ELF-1 (cell line): ENCODE measurements around the gene LY6G5C.

Experiments used
- DNase-seq: peaks from one replicate; pipeline ENCODE4 v3.0.0-alpha.2; 2016; ENCODE audit warnings: low read depth, low spot score

LY6G5C gene, protein sequence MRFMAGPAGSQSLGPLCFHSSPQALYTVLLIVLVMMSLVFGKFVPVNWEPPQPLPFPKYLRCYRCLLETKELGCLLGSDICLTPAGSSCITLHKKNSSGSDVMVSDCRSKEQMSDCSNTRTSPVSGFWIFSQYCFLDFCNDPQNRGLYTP

DNA sequence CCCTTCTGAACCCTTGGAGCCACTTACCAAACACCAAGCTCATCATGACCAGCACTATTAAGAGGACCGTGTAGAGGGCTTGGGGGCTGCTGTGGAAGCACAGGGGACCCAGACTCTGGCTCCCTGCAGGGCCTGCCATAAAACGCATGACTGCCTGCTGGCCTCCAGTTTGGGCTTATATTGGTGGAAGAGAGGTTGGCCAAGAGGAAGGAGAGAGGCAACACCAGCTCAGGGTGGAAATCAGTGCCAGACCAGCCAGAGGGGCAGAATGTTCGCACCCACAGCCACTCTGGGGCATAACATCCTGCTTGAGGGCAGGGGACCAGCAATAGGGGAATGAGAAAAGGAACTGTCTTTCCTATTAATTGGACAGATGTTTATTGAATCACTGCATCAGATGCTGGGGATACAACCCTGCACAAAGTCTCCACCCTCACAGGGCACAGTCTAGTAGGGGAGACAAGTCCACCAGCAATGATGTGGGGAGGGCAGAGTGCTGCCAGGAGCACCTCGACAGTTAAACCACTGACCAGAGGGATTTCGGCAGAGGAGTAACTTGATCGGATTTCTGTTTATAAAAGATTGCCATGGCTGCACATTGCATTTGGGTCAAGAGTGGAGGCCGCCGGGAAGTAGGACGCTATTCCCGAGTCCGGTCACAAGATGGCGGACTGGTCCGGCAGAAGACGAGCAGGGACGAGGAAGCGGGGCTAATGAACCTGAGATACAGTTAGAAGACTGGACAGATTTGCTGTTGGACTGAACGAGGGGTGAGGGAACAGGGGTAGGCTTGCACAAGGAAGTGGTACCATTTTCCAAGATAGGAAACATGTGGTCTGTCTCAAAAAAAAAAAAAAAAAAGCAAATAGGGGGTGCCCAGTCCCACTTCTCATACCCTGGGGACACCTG is at the start of gene LY6G5C:
Gene LY6G5C (minus strand): TSS at position 842 of the 909 bp plus-strand sequence. CDS start 694 bp downstream, at position 148.
- DNase-seq = peak; percentile 85

DNA sequence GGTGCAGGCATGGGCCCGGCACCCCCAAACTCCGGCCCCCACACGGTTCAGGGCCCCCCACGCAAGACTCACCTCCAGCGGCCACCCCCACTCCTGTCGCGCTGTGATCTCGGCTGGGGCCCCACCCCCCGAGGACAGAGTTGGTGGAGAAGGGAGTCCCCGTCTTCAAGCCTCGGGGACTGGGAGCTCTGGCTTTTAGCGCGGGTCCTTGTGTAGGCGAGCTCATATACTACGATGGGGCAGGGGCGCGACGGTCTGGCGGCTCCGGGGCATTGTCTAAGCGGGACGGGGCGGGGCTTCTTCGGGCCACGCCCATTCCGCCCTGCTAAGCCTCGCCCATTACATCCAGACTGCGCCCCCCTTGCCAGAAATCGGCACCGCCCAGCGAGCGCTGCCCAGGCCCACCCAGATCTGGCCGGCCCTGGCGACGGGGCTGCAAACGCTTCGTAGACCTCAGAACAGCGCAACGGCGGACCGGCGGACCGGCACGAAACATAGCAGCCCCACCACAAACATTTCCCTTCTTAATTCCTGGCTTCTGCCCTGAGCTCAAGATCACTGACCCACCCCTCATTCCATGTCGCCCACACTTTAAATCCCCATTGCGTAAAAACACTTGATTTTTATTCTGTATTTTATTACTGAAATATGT is 49.2 kb upstream of the LY6G5C start:
- peak; percentile 99 for DNase-seq

DNA sequence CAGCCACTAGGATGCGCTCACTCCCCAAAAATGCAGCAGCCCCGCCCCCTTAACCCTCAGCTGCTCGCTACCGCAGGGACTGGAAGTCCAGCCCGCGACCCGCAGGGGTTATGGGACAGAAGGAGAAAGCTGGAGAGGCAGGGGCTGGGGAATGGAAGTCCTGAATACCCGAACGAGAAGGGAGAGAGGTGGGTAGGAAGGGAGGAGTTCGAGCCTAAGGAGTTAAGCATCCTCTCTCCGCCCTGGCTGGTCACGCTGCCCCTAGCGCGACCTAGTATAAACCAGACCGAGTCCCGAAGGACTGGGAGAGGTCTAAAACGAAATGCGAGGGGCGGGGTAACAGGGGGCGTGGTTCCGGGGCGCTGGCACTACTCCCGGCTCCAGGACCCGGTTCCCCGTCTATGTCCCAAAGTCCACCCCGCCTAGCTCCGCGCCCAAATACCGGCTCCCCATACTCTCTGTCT is 48.7 kb upstream of the LY6G5C start:
- peak; percentile 95 for DNase-seq

DNA sequence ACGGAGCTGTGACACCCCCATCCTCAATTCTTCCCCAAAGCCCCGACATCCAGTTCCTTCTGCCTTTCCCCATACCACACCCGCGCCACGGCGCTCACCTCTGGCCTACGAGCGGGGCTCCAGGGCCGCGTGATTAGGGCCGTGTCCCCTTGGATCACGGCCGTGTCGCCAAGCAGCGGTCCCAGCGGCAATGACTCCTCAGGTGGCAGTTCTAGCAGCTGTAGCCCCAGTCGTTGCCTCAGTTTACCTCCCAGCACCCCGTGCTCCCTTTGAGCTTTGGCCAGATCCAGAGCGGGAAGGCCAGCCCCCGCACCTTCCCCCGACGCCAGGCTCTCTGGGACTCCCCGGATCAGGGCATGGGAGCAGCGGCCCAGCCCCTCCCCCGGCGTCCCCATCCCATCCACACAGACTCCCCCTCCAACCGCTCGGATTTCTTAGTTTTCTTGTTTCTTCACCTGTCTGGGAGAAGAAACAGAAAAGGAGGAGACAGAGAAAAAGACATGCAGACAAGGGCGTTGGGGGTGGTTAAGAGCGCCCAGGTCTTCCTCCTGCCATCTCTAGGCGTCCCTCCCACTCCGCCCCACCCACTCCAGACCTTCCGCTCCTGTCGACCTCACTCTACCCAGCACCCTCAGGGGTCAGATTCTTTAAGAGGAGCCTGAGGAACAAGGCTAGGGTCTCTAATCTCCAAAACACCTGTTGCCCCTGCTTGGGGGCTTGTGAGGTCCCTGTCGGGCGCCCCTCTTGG is 48.1 kb upstream of the LY6G5C start, which contains the start of gene DDAH2:
Gene DDAH2 (minus strand): TSS at position 533 of the 748 bp plus-strand sequence. CDS start 138 bp downstream, at position 395.
- DNase-seq = no peak

DNA sequence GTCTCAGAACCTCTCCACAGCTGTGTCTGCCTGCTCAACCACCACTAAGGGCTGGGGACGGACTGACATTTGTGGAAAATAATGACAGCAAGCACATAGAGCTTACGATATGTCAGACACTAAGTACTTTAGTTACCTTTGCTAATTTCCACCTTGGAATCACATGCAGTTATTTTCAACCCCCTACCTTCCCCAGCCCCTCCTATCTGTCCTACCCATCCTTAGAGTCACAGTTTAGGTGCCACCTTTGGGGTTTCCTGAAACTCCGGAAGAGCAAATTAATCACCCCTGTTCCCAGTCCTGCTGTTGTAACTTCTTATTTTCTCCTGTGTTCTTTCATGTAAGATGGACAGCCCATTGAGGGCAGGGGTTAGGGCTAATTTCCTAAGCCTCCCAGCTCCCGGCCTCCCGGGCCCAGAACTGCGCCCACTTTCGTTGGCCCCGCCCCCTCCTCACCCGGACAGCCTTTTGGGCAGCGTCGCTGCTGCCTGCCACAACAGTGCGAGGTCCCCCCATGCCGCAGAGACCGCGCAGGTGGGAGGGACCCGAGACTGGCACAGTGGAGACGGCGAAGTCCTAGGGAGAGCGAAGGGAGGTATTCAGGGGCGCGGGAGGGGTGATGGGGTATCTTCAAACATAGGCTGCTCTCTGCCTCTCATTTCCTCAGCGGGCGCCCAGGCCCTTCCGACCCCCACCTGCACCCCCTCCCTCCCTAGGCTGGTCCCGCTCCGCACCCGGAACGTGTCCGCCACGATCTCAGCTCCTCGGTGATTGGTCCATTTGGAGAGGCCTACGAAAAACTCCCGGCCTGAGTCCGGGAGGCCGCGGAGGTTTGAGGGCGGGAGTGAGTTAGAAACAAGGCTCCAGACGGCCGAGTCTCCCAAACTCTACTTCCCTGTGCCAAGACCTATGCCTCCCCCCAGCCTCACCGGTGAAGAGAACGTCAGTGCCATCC is 47.1 kb upstream of the LY6G5C start:
- DNase-seq = no peak

DNA sequence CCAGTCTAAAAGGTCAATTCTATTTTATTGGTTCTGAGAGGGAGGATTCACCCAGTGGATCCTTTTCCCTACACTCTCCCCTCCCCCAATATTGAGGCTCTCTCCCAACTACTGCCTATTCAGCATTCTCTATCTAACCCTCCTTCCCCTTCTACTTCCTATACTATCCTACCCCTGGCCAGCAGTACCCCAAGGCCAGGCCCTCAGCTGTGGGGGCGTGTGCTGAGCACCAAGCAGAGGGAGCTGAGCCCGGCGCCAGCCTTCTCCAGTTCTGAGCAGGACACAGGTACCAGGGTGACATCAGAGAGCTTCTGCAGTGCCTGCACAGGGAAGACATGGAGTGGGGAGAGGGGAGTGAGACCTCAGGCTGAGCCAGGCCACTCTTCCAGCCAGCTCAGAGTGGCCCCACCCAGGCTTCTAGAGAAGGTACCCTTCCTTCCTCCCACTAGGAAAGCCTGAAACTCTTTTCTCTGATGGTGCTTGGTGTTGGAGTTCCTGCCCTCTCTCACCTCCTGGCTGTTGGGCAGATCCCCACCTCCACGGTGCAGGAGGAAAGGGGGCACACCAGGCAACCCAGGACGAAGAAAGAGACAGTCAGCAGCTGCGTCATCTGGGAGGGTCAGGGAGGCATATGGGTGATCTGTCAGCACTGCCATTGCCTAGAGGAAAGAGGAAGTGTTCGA is 46.3 kb upstream of the LY6G5C start:
- no peak for DNase-seq

DNA sequence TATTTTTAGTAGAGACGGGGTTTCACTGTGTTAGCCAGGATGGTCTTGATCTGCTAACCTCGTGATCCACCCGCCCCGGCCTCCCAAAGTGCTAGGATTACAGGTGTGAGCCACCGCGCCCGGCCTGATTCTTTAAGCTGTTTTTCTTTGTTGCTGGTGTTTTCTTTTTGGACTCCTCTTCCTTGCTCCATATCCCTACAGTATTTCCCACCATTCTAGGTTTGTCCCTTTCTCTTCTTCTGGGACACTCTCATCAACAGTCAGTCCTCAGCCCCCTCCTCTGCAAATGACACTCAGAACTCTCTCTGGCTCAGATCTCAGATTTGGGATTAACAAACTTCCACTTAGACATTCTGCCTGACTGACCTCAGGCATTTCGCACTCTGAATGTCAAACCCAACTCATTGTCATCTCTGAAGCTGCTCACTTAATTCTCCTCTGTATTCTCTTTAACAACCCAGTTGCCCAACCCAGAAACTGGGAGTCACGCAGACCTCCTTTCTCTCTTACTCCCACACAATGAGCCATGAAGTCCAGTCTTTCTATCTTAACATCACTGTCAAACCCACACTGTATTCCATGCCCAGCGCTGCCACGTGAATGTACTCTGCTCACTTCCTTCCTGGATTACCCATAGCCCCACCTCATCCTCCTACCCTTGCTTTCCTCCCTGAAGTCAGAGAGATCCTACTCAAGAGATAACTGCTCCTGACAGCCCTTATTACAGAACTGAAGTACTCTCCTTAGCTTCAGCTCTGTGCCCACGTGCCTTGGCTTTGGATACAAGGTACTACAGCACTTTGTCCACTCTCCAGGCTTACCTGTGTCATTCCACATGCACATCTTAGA is 44.9 kb upstream of the LY6G5C start:
- no peak for DNase-seq

DNA sequence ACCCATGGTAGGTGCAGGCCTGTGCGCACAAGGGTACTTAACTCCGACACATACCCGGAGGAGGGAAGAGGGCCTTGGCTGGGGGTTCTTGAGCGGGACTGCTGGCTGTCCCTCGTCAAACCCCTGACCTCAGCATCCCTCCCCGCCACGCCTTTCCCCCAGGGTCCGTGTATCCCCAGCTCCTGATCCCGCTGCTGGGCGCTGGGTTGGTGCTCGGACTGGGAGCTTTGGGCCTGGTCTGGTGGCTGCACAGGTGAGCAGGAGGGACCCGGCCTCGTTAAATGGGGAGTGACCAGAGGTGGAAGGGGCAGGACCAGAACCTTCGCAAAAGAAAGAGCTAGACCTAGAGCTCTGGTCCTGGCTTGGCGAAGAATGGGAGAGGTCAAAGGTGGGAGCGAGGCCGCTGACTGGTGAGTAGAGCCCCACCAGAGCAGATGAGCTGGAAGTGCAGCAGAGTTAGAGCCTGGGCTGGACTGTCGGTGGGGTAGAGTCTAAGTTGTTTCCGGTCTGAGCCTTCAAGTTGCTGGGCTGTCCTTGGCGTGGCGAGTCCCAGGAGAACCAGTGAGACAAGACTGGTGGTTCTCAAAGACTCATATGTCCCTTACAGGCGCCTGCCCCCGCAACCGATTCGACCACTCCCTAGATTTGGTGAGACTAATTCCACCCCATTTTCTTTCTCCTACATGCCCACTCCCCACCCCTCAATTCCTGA is 43.3 kb upstream of the LY6G5C start:
- no peak for DNase-seq

DNA sequence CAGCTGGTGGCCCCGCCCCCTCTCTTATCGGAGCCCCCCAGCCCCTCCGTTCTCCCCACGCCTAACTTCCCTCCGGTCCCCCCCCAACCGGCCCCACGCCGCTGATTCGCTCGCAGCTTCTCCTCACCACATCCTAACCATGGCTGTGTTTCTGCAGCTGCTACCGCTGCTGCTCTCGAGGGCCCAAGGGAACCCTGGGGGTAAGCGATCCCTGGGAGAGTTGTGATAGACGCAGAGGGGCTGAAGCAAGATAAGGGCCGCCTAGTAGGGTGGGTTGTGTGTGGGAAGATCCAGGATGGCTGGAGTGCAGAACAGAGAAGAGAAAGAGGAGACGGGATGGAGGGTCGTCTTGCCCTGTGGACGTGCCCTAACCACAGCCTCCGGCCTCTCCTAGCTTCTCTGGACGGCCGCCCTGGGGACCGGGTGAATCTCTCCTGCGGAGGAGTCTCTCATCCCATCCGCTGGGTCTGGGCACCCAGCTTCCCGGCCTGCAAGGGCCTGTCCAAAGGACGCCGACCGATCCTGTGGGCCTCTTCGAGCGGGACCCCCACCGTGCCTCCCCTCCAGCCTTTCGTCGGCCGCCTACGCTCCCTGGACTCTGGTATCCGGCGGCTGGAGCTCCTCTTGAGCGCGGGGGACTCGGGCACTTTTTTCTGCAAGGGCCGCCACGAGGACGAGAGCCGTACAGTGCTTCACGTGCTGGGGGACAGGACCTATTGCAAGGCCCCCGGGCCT is 42.5 kb upstream of the LY6G5C start, which contains the start of gene MPIG6B:
Gene MPIG6B (plus strand): TSS at position 129 of the 735 bp plus-strand sequence. CDS start 11 bp downstream, at position 140.
- no peak for DNase-seq

DNA sequence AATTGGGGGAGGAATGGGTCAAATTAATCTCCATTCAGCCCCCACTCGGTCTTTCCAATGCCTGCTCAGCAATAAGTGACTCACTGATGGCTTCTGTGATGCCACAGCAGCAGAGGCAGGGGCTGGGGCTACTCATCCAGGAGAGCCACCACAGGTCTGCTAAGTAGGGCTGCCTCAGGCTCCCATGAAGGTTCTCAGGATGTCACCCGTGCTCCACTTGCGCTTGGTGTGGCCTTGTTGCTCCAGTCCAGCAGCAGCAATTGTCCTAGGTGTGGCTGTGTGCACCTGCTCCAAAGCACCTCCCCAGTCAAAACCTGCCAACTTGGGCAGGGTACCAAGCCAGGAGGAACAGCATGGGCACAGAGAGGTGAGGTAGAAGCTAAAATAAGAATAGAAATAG is 41.3 kb upstream of the LY6G5C start:
- DNase-seq = no peak

DNA sequence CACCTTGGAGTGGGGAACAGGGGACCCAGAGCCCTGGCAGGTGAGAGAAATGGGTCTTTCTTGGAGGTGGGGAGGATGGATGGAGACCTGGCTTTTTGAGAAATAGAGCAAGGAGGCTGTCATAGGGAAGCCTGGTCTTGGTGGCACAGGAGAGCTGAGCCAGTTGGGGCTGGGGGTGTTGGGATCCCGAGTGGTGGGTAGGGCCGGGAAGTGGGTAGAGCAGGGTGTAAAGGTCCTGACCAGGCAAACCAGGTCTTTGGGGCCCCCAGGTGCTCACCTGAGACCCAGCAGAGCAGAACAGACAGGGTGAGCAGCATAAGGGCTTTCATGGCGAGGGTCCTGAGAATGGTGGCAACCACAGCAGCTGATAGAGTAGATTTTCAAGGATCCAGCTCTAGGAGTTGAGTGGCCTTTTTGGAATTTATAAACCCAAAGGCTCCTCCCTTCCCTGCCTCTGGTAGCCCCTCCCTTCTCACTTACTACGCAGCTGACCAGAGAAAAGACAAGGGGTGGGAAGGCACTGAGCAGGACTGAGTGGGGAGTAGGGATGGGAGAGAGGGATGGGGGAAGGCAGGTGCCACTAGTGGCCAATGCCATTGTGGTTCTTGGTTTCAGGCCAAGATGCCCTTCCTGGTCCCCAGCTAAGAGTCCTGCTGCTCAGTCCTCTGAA is 40.6 kb upstream of the LY6G5C start, which contains the start of gene LY6G6C:
Gene LY6G6C (minus strand): TSS at position 396 of the 670 bp plus-strand sequence. CDS start 67 bp downstream, at position 329.
- no peak for DNase-seq

DNA sequence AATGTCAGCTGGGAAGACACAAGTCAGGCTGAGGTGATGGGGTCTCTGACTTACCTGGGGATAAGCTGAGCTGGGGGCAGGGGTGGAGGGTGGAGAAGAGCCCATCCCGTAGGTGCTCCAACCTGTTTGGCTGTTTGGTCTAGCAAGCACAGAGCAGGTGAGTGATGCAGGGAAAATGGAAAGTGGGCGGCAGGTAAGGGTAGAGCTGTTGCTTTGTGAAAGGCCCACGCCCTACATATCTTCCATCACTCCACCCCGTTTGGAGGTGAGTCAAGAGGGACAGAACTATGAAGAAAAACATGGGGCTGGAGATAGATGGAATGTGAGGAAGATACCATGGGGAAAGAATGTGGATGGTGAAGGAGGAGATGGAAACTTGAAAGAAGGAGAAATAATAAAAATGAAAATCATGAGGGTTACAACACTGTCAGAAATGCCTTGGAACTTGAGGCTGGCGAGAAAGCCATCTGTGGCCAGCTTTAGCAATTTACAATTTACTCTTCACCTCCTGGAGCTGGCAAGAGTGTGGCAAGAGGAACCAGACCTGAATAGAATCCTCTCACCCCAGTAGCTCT is 39.4 kb upstream of the LY6G5C start:
- no peak for DNase-seq

DNA sequence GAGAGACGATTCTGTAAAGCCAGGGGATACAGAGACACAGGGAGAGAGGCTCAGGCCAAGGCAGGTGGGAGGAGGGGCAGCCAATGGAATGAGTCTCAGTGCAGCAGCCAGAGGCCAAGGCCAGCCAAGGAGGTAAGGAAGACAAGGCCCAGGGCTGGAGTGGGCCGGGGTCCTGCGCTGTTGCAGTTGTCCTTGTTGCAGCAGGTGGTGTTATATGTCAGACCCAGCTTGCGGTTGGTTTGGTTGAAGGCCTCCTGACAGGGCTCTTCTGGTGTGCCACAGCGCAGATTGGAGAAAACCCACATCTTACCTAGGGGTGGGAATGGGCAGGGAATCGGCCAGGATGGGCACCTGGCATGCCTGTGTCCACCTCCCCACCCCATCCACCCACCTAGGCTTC is 38.1 kb upstream of the LY6G5C start:
- DNase-seq = no peak

DNA sequence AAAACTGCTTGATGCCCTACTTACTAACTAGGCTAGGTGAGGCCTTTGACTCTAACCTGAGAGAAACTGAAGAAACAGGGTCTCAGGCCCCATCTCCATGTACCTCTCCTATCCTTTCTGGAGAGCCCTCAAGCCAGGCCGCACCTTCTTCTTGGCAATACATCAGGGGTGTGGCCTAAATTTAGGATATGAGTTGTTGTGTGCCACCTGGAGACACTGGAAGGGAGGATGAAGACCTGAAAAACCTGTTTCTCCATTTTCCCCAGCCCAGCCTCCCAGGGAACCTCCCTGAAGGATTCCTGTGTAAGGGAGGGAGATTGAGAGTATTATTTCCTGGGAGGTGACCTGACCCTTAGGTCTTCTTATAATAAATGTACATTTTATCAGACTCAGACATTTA is 37.4 kb upstream of the LY6G5C start:
- peak; percentile 84 for DNase-seq

DNA sequence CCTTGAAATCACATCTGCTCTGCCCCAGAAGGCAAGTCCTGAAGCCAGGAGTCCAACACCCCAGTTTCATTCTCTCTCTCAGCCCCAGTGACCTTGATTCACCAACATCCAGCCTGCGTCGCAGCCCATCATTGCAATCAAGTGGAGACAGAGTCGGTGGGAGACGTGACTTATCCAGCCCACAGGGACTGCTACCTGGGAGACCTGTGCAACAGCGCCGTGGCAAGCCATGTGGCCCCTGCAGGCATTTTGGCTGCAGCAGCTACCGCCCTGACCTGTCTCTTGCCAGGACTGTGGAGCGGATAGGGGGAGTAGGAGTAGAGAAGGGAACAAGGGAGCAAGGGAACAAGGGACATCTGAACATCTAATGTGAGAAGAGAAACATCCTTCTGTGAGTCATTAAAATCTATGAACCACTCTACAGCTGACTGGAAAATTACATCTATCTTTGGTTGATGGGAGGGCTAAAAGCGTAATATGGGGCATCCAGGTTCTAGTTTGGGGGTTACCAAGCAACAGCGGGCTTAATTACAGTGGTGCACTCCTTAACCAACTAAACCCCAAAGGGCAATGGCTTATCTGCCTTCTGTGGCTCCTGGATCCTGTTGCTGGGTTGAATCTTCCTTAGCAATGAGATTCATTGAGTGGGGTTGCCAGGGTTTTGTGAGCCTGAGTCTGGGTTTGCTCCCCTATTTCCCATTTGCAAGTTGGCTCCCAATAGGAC is 36.8 kb upstream of the LY6G5C start:
- DNase-seq = peak; percentile 77
